ENCODE data around the gene ZNF462.

DNA sequence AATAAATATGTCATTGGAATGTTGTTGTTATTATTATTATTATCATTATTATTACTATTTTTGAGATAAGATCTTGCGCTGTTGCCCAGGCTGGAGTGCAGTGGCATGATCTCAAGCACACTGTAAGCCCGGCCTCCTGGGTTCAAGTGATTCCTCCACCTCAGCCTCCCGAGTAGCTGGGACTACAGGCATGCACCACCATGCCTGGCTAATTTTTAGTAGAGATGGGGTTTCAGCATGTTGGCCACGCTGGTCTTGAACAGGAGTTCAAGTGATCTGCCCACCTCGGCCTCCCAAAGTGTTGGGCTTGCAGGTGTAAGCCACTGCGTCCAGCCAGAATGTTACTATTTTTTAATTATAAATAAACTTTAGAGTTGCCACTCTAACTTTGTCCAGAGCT lies 14.4 kb downstream of the ZNF462 start:
- TF ChIP-seq YY1 (IDR thresholded peaks at IDR 0.05; ENCODE audit: insufficient read depth, insufficient read length) (no peak), SUZ12 (IDR thresholded peaks at IDR 0.05; ENCODE audit: extremely low read depth, insufficient read depth, insufficient read length) (no peak), ZNF274 (IDR thresholded peaks at IDR 0.05; ENCODE audit: low read depth, low read length) (no peak)
